SK-N-SH treated with all-trans-retinoic acid at 6 μM for 48 hours (cell line): Measurements from ENCODE around the gene CDCA5.

Experiments
- ATAC-seq: fragments of 200-7000 bp; cut with Tn5 transposase; 3 replicates; pipeline ENCODE4 v1.9.1; 2020; ENCODE audit warnings: mild to moderate bottlenecking, moderate library complexity
- ARNTL ChIP-seq: fragments of 450-650 bp; formaldehyde crosslinking; IDR thresholded peaks from 2 replicates; pipeline ENCODE4 v1.5.0; 2020; ENCODE audit warnings: low read depth, mild to moderate bottlenecking, moderate library complexity, borderline replicate concordance
- BACH2 ChIP-seq: fragments of 250-450 bp; sonication (Bioruptor Pico); IDR thresholded peaks from 2 replicates; pipeline ENCODE4 v1.9.0; 2021; ENCODE audit warnings: mild to moderate bottlenecking, borderline replicate concordance
- CSDC2 ChIP-seq: fragments of 250-450 bp; sonication (Bioruptor Pico); IDR thresholded peaks from 2 replicates; pipeline ENCODE4 v1.5.0; 2020; ENCODE audit warnings: mild to moderate bottlenecking, moderate library complexity
- ESRRG ChIP-seq: fragments of 250-450 bp; sonication (Bioruptor Pico); IDR thresholded peaks from 2 replicates; pipeline ENCODE4 v1.6.1; 2021; ENCODE audit warnings: mild to moderate bottlenecking
- RARB ChIP-seq: fragments of 250-450 bp; sonication (Bioruptor Pico); IDR thresholded peaks from 2 replicates; pipeline ENCODE4 v1.8.0; 2021; ENCODE audit warnings: mild to moderate bottlenecking, moderate library complexity
- SNAI2 ChIP-seq: fragments of 250-450 bp; sonication (Bioruptor Pico); IDR thresholded peaks from 2 replicates; pipeline ENCODE4 v1.5.0; 2020; ENCODE audit warnings: mild to moderate bottlenecking, moderate library complexity
- TOX ChIP-seq: fragments of 250-450 bp; sonication (Bioruptor Pico); IDR thresholded peaks from 2 replicates; pipeline ENCODE4 v1.8.0; 2021; ENCODE audit warnings: mild to moderate bottlenecking, moderate library complexity, borderline replicate concordance
- ZC3H10 ChIP-seq: fragments of 250-450 bp; sonication (Bioruptor Pico); IDR thresholded peaks from 2 replicates; pipeline ENCODE4 v1.5.1; 2021; ENCODE audit warnings: mild to moderate bottlenecking, moderate library complexity
- ZFP3 ChIP-seq: fragments of 250-450 bp; sonication (Bioruptor Pico); IDR thresholded peaks from 2 replicates; pipeline ENCODE4 v1.5.0; 2020; ENCODE audit warnings: mild to moderate bottlenecking, moderate library complexity
- ZFP30 ChIP-seq: fragments of 450-650 bp; formaldehyde crosslinking; IDR thresholded peaks from 2 replicates; pipeline ENCODE4 v1.5.0; 2022; ENCODE audit warnings: mild to moderate bottlenecking, moderate library complexity
- ZNF565 ChIP-seq: fragments of 450-650 bp; formaldehyde crosslinking; conservative IDR thresholded peaks from 2 replicates; pipeline ENCODE4 v1.5.0; 2020; ENCODE audit warnings: low read depth, mild to moderate bottlenecking, moderate library complexity
- ZNF8 ChIP-seq: fragments of 450-650 bp; formaldehyde crosslinking; IDR thresholded peaks from 2 replicates; pipeline ENCODE4 v1.5.0; 2020; ENCODE audit warnings: mild to moderate bottlenecking, moderate library complexity
- TF ChIP-seq, protein P1 (sequence below): fragments of 250-450 bp; sonication (Bioruptor Pico); IDR thresholded peaks from 2 replicates; pipeline ENCODE4 v1.5.0; 2020; ENCODE audit warnings: mild to moderate bottlenecking, moderate library complexity
- TF ChIP-seq, protein P2 (sequence below): fragments of 250-450 bp; sonication (Bioruptor Pico); IDR thresholded peaks from 2 replicates; pipeline ENCODE4 v1.8.0; 2021; ENCODE audit warnings: low read depth, mild to moderate bottlenecking, moderate library complexity, borderline replicate concordance
- TF ChIP-seq, protein P3 (sequence below): fragments of 250-450 bp; sonication (Bioruptor Pico); IDR thresholded peaks from 2 replicates; pipeline ENCODE4 v1.5.1; 2021; ENCODE audit warnings: mild to moderate bottlenecking, moderate library complexity
- TF ChIP-seq, protein P4 (sequence below): fragments of 250-450 bp; sonication (Bioruptor Pico); IDR thresholded peaks from 2 replicates; pipeline ENCODE4 v1.8.0; 2020; ENCODE audit warnings: mild to moderate bottlenecking, moderate library complexity, borderline replicate concordance
- TF ChIP-seq, protein P5 (sequence below): fragments of 250-450 bp; sonication (Bioruptor Pico); IDR thresholded peaks from 2 replicates; pipeline ENCODE4 v1.5.1; 2020; ENCODE audit warnings: low read depth, mild to moderate bottlenecking, moderate library complexity

CDCA5 gene

DNA sequence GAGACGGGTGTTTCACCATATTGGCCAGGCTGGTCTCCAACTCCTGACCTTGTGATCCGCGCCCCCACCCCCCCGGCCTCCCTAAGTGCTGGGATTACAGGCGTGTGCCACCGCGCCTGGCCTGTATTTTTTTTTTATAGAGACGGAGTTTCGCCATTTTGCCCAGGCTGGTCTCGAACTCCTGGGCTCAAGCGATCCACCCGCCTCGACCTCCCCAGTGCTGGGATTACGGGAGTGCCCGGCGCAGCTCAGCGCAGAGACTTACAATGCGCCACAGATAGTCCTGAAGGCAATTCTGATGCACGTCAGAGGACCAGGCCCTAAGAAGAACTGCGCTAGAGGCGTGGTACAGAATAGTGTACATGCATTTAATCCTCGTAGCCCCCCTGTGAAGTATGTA lies 11.6 kb upstream of the CDCA5 start:
- ATAC-seq = no peak
- TF ChIP-seq ZNF8 (CRISPR knock-in tag) (no peak), ZFP30 (CRISPR knock-in tag) (no peak), ARNTL (CRISPR knock-in tag) (no peak), ZNF565 (CRISPR knock-in tag) (no peak), CSDC2 (CRISPR knock-in tag) (no peak), ZFP3 (CRISPR knock-in tag) (no peak), RARB (CRISPR knock-in tag) (no peak), ESRRG (CRISPR knock-in tag) (no peak)
- TF ChIP-seq, protein P1, sequence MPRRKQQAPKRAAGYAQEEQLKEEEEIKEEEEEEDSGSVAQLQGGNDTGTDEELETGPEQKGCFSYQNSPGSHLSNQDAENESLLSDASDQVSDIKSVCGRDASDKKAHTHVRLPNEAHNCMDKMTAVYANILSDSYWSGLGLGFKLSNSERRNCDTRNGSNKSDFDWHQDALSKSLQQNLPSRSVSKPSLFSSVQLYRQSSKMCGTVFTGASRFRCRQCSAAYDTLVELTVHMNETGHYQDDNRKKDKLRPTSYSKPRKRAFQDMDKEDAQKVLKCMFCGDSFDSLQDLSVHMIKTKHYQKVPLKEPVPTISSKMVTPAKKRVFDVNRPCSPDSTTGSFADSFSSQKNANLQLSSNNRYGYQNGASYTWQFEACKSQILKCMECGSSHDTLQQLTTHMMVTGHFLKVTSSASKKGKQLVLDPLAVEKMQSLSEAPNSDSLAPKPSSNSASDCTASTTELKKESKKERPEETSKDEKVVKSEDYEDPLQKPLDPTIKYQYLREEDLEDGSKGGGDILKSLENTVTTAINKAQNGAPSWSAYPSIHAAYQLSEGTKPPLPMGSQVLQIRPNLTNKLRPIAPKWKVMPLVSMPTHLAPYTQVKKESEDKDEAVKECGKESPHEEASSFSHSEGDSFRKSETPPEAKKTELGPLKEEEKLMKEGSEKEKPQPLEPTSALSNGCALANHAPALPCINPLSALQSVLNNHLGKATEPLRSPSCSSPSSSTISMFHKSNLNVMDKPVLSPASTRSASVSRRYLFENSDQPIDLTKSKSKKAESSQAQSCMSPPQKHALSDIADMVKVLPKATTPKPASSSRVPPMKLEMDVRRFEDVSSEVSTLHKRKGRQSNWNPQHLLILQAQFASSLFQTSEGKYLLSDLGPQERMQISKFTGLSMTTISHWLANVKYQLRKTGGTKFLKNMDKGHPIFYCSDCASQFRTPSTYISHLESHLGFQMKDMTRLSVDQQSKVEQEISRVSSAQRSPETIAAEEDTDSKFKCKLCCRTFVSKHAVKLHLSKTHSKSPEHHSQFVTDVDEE (CRISPR knock-in tag) = no peak
- TF ChIP-seq, protein P2, sequence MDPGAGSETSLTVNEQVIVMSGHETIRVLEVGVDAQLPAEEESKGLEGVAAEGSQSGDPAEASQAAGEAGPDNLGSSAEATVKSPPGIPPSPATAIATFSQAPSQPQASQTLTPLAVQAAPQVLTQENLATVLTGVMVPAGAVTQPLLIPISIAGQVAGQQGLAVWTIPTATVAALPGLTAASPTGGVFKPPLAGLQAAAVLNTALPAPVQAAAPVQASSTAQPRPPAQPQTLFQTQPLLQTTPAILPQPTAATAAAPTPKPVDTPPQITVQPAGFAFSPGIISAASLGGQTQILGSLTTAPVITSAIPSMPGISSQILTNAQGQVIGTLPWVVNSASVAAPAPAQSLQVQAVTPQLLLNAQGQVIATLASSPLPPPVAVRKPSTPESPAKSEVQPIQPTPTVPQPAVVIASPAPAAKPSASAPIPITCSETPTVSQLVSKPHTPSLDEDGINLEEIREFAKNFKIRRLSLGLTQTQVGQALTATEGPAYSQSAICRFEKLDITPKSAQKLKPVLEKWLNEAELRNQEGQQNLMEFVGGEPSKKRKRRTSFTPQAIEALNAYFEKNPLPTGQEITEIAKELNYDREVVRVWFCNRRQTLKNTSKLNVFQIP (CRISPR knock-in tag) = no peak
- TF ChIP-seq, protein P3, sequence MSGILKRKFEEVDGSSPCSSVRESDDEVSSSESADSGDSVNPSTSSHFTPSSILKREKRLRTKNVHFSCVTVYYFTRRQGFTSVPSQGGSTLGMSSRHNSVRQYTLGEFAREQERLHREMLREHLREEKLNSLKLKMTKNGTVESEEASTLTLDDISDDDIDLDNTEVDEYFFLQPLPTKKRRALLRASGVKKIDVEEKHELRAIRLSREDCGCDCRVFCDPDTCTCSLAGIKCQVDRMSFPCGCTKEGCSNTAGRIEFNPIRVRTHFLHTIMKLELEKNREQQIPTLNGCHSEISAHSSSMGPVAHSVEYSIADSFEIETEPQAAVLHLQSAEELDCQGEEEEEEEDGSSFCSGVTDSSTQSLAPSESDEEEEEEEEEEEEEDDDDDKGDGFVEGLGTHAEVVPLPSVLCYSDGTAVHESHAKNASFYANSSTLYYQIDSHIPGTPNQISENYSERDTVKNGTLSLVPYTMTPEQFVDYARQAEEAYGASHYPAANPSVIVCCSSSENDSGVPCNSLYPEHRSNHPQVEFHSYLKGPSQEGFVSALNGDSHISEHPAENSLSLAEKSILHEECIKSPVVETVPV (CRISPR knock-in tag) = no peak
- TF ChIP-seq, protein P4, sequence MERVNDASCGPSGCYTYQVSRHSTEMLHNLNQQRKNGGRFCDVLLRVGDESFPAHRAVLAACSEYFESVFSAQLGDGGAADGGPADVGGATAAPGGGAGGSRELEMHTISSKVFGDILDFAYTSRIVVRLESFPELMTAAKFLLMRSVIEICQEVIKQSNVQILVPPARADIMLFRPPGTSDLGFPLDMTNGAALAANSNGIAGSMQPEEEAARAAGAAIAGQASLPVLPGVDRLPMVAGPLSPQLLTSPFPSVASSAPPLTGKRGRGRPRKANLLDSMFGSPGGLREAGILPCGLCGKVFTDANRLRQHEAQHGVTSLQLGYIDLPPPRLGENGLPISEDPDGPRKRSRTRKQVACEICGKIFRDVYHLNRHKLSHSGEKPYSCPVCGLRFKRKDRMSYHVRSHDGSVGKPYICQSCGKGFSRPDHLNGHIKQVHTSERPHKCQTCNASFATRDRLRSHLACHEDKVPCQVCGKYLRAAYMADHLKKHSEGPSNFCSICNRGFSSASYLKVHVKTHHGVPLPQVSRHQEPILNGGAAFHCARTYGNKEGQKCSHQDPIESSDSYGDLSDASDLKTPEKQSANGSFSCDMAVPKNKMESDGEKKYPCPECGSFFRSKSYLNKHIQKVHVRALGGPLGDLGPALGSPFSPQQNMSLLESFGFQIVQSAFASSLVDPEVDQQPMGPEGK = no peak

DNA sequence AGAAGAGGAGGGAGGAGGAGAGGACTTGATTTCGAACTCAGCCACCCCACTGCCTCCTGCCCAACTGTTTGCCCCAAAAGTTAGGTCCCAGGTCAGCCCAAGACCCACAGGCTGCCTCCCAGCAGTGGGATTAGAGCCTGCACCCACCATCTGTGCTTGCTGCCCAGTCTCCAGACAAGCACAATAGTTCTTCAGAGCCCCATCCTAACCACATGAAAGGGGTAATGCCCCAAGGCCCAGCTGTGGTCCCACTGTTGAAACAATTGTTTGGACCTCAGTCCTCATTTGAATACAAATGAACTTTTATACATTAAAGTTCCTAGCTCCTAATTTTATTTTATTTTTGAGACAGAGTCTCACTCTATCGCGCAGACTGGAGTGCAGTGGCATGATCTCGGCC lies 6.8 kb upstream of the CDCA5 start:
- ATAC-seq = no peak
- no peak for TF ChIP-seq SNAI2 (CRISPR knock-in tag)
- TF ChIP-seq RARB (CRISPR knock-in tag) = no peak
- TF ChIP-seq, protein P3 (CRISPR knock-in tag) = no peak
- no peak for TF ChIP-seq BACH2 (CRISPR knock-in tag)
- TF ChIP-seq ESRRG (CRISPR knock-in tag) = no peak
- no peak for TF ChIP-seq TOX (CRISPR knock-in tag)
- TF ChIP-seq ZNF8 (CRISPR knock-in tag) = no peak
- TF ChIP-seq ZC3H10 (CRISPR knock-in tag) = no peak
- TF ChIP-seq ZFP3 (CRISPR knock-in tag) = no peak
- TF ChIP-seq, protein P4 = no peak

DNA sequence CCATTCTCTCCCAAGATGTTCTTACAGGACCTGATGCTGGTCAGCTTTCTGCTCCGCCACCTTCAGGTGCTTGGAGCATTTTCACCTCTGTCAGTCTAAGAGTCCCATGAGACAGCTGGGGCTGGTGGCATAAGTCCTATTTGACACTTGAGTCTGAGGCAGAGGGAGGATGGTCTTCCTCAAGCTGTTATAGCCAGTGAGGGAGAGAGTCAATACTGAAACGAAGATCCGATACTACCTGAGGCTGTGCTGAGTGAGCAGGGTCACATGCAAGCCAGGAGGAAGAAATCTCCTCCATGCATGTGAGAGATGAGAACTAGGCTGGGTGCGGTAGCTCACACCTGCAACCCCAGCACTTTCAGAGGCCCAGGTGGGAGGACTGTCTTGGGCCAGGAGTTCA lies 5.8 kb upstream of the CDCA5 start:
- ATAC-seq = no peak
- TF ChIP-seq BACH2 (CRISPR knock-in tag) (no peak), ZC3H10 (CRISPR knock-in tag) (no peak), TOX (CRISPR knock-in tag) (no peak), SNAI2 (CRISPR knock-in tag) (no peak), CSDC2 (CRISPR knock-in tag) (no peak), ZFP3 (CRISPR knock-in tag) (no peak), ARNTL (CRISPR knock-in tag) (no peak), ZNF8 (CRISPR knock-in tag) (no peak), ZFP30 (CRISPR knock-in tag) (no peak)
- TF ChIP-seq, protein P5, sequence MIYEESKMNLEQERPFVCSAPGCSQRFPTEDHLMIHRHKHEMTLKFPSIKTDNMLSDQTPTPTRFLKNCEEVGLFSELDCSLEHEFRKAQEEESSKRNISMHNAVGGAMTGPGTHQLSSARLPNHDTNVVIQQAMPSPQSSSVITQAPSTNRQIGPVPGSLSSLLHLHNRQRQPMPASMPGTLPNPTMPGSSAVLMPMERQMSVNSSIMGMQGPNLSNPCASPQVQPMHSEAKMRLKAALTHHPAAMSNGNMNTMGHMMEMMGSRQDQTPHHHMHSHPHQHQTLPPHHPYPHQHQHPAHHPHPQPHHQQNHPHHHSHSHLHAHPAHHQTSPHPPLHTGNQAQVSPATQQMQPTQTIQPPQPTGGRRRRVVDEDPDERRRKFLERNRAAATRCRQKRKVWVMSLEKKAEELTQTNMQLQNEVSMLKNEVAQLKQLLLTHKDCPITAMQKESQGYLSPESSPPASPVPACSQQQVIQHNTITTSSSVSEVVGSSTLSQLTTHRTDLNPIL = no peak
- TF ChIP-seq, protein P1 (CRISPR knock-in tag) = no peak
- TF ChIP-seq, protein P2 (CRISPR knock-in tag) = no peak
